Lung microvascular endothelial cell (primary cell): ENCODE measurements around the gene TSEN34. TPM values are rescaled to one million over a fixed set of nuclear protein-coding genes. Genes with fewer than 3 reads are reported as not detected.
"Not testable (repeated sequence)": the region's sequence is repeated elsewhere in the genome, so short reads cannot be mapped to it uniquely, and the experiment has no call there.

Source experiments
- DNase-seq, 2 donors: peaks; one replicate each; pipeline versions ENCODE4 v3.0.0 to v3.0.0-alpha.2; 2010; ENCODE audit warnings: low read depth in 2 of 2
- total RNA-seq: library from RNA; depleted of rRNA; stranded (reverse); fragments of >200 nt; gene quantifications from 2 replicates; pipeline ENCODE4 v1.2.1, GENCODE V29; 2014

TSEN34 gene
- total RNA-seq, 1 donor from 2014 or later: 35.1 TPM

DNA sequence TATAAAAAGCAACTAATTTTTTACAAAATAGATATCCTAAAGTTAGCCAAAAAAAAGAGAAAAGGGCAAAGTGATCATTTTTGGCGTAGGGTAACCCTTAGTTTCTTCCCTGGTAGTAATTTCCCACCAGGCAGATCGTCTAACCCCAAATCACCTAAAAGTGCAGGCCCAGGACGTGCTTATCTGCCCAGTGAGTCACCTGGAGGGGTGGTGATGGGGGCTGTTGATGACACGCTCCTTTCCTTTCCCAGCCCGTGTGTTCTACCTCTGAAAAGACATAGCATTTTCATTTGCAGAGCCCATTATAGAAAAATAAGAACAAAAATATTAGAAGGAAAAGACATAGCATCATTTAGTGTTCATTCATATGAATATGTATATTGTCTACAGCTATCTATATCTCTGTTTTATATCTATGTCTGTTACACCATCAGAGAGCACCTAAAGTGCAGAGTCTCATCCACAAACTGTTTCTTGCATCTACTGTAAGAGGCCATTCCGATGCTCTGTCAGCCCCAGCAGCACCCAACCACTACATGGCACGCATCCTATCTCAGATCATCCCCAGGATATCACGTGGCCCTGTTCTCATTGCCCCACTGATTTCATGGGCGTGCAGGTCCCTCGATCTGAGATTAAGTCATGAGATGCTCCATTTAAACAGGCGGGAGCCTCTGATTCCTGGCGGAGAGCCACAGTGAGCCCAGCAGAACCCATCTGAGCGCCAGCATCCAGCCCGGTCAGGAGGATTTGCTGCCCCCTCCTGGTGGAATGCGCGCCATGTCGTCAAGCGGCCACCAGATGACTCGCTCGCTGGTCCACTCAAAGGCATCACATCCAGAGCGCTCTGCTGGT lies 40.2 kb downstream of the TSEN34 start:
- DNase-seq: peak; percentile 75 to 87

DNA sequence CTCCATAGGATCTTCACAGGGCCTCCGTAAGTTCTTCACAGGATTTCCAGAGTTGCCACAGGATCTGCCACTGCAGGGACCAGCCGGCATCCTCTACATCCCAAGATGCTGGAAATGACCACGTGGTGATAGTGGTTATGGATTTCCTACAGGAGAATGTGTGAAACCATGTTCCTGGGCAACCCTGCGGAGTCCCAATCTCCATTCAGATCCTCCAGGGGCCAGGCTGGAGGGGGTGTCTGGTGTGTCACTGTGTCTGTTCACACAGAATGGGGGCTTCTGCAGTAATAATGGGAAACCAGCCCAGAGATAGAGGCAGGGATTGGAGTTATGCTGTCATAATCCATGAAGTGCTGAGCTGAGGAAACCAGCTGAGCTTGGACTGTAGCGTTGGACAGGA lies 42.8 kb downstream of the TSEN34 start:
- no peak for DNase-seq

DNA sequence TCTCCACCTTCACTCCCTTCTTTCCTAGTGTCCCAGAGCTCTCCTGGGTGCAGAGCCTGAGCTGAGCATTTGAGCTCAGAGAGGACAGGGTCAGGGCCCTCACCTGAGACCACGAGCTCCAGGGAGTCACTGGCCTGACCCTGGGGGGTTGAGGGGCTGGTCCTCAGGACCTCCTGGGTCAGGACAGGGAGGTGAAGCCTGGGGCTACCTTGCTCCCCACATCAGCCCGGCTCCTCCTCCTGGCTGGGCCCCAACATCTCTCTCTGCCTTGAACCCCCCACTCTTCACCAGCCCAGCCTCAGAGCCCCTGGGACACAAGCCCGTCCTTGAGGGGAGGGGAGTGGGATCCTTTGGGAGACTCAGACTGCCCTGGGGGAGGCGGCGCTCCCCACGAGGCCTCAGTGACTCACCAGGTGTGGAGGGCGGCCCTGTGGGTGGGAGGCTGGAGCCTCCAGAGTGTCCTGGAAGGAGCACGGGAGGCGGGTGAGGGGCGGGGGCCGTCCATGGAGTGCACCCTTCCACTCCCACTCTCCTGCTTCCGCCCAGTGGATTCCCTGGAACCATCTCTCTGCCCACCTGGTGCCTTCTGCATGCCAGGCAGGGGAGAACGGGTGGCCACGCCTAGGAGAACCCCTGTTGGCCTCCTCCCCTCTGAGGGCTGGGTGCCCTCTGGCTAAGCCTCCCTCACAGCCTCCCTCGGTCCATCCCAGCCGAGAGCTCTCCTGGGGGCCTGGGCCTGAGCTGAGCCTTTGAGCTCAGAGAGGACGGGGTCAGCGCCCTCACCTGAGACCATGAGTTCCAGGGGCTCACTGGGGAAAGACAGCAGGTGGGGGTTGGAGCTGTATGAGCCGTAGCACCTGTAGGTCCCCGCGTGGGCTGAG lies 48.6 kb downstream of the TSEN34 start:
- not testable (repeated sequence) for DNase-seq

DNA sequence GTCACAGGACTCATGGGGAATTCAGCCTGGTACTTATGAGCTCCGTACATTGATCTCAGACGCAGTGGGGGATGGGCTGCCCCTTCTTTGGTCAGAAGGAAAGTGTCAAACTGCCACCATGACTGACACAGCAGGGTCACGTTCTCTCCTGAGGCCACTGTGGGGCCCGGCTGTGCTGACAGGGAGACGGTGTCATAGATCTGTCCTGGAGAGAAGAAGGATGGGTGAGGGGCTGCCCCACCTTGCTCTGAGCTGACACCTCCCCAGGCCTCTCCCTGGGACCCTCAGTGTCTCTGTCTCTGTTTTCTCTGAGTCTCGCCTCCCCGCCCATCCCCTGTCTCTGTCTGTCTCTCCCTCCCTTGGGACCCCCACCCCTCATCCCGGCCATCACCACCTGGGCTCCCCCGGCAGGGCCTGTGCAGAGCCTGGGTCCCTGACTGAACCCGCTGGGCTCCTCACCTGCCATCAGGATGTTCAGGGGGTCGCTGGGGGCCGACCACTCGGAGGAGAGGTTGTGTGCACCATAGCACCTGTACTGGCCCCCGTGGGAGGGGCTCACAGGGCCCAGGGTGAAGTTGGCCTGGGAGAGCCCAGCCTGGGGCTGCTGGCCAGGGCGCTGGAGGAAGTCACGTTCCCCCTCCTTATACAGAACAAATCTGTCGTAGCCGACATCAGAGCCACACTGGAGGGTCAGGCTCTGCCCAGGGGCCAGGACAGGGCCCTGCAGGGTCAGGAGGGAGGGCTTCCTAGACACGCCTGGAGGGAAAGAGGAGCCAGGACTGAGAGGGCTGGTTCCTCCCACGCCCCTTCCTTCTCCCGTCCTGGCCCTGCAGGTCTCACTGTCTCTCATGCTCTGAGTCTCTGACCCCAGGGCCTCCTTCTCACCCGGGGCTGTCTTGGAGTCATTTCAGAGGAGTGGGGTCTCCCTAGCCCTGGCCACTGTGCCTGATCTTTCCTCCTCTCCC lies 49.5 kb downstream of the TSEN34 start:
- DNase-seq: not testable (repeated sequence)

DNA sequence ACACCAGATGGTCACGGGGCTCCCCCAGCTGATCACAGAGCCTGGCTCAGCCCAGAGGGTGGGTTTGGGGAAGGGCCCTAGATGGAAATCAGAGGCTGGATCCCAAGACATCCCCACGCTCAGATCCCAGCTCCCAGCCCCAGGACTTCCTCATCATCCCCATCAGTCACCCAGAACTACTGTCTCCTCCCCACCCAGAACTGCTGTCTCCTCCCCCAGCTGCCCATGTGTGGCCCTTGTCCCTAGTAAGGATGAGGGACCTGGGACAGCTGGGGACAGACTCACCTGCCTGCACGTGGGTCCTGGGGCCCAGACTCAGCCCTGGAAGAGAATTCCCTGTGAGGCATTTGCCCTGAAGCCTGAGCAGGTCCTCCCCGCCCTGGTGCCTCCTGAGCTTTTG lies 51.1 kb downstream of the TSEN34 start:
- DNase-seq: not testable (repeated sequence)

DNA sequence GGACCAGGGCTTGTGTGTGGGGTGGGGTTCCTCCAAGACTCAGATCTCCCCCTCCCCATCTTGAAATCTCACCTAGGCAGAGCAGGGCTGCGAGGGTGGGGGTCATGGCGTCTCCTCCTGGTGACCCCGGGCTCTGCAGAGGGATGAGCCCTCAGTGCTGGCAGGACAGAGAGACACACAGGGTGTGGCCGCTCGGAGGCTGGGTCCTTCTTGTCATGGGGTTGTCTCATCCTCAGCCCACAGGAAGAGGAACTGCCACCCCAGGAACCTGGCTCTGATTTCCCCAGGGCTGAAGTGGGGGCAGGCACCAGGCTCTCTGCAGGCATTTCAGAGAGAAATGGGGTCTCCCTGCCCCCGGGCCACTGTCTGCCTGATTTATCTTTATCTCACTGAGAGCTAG lies 51.5 kb downstream of the TSEN34 start, which contains the start of gene LILRA6:
Gene LILRA6, minus strand, starts transcription at position 145 of the 400 bp plus-strand sequence.
- not testable (repeated sequence) for DNase-seq

DNA sequence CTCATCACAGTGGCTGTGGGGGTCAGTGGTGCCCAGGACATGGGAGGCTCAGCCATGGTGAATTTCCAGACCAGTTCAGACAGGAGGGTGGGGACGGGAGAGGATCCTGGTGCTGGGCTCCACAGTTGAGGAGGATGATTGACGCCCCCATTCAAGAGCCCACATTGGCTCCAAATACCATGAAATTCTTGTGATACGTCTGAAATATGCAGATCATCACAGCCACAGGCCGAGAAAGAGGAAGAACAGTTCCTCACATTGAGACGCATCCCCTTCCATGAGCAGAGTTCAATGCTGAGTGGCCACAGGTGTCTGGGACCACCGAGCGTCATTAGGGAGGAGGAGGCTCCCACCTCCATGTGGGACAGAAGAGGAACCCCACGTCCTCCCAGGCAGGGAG lies 52.7 kb downstream of the TSEN34 start:
- DNase-seq: not testable (repeated sequence)

Other genes starting within 250 kb of the TSEN34 start
- under 0.01 and 0.22 TPM in 2 replicates for gene CACNG8, start 228.4 kb upstream of the TSEN34 start, total RNA-seq
- gene CACNG6, start 199.7 kb upstream of the TSEN34 start, total RNA-seq: 0.20 and 1.5 TPM in 2 replicates
- not detected in 2 replicates for gene VSTM1, start 127.4 kb upstream of the TSEN34 start, total RNA-seq
- gene TARM1, start 109.9 kb upstream of the TSEN34 start, total RNA-seq: not detected in 2 replicates
- gene OSCAR, start 90.5 kb upstream of the TSEN34 start, total RNA-seq: under 0.01 TPM in 1 of 2 replicates, not detected in the other
- gene NDUFA3, start 88.5 kb upstream of the TSEN34 start, total RNA-seq: 19.2 and 23.4 TPM in 2 replicates
- gene TFPT, start 75.7 kb upstream of the TSEN34 start, total RNA-seq: 20.5 and 27.4 TPM in 2 replicates
- 48.6 and 51.9 TPM in 2 replicates for gene PRPF31, start 75.6 kb upstream of the TSEN34 start, total RNA-seq
- gene CNOT3, start 53.5 kb upstream of the TSEN34 start, total RNA-seq: 4.1 and 4.8 TPM in 2 replicates
- 3.3 and 5.4 TPM in 2 replicates for gene LENG1, start 31.6 kb upstream of the TSEN34 start, total RNA-seq
- gene TMC4, start 18.1 kb upstream of the TSEN34 start, total RNA-seq: 0.22 TPM in 1 of 2 replicates, not detected in the other
- gene MBOAT7, start 1.7 kb upstream of the TSEN34 start, total RNA-seq: 9.5 and 19.4 TPM in 2 replicates
- gene RPS9, start 9.6 kb downstream of the TSEN34 start, total RNA-seq: 2,773 and 3,236 TPM in 2 replicates
- not detected in 2 replicates for gene LILRB3, start 31.7 kb downstream of the TSEN34 start, total RNA-seq
- not detected in 2 replicates for gene LILRA6, start 51.5 kb downstream of the TSEN34 start, total RNA-seq
- not detected in 2 replicates for gene LILRB5, start 66.0 kb downstream of the TSEN34 start, total RNA-seq
- not detected in 2 replicates for gene LILRB2, start 89.8 kb downstream of the TSEN34 start, total RNA-seq
- gene LILRA5, start 121.9 kb downstream of the TSEN34 start, total RNA-seq: not detected in 2 replicates
- not detected in 2 replicates for gene LILRA4, start 147.9 kb downstream of the TSEN34 start, total RNA-seq
- gene LAIR1, start 173.6 kb downstream of the TSEN34 start, total RNA-seq: not detected in 2 replicates
- not detected in 2 replicates for gene TTYH1, start 224.2 kb downstream of the TSEN34 start, total RNA-seq